Skeletal muscle satellite cell (primary cell): ENCODE data around the gene REN. TPM values are rescaled to one million over a fixed set of nuclear protein-coding genes. Genes with fewer than 3 reads are reported as not detected.

ENCODE experiments used
- H3K27me3 ChIP-seq: 2 replicates; pipeline ENCODE4 v1.7.0; 2013; ENCODE audit warnings: low read length; ENCODE audit not compliant: control insufficient read depth, insufficient read depth
- H3K36me3 ChIP-seq: 2 replicates; pipeline ENCODE4 v1.7.0; 2013; ENCODE audit warnings: mild to moderate bottlenecking, control low read depth, low read length; ENCODE audit not compliant: insufficient read depth
- H3K4me1 ChIP-seq: 2 replicates; pipeline ENCODE4 v1.7.0; 2013; ENCODE audit warnings: low read length; ENCODE audit not compliant: control insufficient read depth, insufficient read depth
- H3K4me2 ChIP-seq: 2 replicates; pipeline ENCODE4 v1.7.0; 2013; ENCODE audit warnings: mild to moderate bottlenecking, low read length
- H3K4me3 ChIP-seq: 2 replicates; pipeline ENCODE4 v1.7.0; 2013; ENCODE audit warnings: low read length
- H3K9ac ChIP-seq: 2 replicates; pipeline ENCODE4 v1.7.0; 2013; ENCODE audit warnings: mild to moderate bottlenecking, low read depth, low read length, moderate library complexity
- H3K9me3 ChIP-seq: replicated peaks from 2 replicates; pipeline ENCODE4 v1.7.0; 2013; ENCODE audit warnings: mild to moderate bottlenecking, control low read depth, low read length
- total RNA-seq: library from RNA; depleted of rRNA; stranded (reverse); fragments of >200 nt; gene quantifications from 2 replicates; pipeline ENCODE4 v1.2.3, GENCODE V29; 2012; rRNA removed

Gene REN
- total RNA-seq: not detected in 2 replicates

DNA sequence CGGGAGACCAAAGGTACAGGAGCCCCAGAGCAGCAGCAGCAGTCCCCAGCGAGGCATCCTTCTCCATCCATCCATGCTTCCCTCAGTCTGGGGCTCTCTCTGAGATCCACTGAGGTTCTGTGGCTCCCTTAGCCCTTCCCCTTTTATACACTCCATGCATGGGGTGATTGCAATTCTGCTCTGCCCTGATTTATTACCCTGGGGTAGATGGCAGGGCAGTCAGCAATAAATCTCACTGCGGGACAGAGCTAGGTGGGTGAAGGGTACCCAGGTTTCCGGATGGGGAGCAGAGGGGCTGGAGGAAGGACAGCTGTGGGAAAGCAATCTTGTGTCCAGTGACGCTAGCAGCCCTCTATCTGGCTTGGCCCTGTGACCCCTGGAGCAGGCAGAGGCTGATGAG, at the start of gene REN:
REN (minus strand) TSS at position 119 of the 400 bp plus-strand sequence; CDS start at position 75, 44 bp downstream.
- Histone ChIP-seq H3K27me3 (peaks cover 18% of the 10 kb centered on the region), H3K4me2 (no peak within 1 kb of the TSS), H3K4me1 (peaks cover under 1% of the 10 kb centered on the region), H3K4me3 (no peak within 1 kb of the TSS), H3K9ac (no peak within 1 kb of the TSS), H3K36me3 (no peaks in the 10 kb centered on the region), H3K9me3 (no peaks in the 10 kb centered on the region)

DNA sequence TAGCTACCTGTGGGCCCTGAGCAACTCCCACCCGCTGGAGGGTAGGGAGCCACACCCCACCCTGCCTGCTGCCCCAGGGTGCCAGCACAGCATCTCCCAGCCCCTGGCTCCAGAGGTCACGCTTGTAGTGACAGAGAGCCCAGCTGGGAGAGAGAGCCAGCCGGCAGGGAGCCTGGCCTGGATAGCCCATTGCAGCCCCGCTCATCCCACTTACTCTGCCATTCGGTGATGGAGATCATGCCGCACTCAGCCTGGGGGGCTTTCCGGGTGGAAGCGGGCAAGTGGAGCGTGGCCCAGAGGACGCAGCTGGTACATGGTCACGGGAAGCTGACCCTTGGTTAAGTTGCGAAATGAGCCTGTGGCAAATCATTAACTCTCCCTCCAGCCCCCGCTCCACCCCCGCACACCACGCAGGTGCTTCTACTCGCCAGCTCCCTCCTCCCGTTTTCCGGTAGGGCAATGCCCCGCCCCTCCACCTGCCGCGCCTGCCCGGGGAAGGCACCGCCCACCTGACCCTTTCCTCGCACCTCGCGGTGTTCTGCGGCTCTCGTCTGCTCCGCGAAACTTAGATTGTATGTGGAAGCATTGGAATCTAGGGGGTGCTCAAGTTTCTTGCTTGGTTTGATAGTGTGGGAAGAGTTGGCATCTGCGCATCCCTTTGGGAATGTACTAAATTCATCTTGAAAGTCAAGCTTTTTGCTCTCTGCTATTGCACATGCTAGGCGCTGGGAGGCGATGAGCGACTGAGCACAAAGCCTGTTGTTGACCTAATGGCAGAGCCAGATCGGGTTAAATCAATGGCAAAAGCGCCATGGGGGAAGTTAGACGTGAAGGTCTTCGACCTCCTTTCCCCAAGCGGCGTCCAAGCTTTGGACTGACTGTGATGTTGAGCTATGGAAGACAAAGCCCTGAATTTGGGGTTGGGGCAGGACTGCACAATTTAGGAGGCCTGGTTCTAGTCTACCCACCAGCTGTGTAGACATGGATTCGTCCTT, 47.8 kb upstream of the REN start, which contains the start of gene GOLT1A:
GOLT1A (minus strand) TSS at position 321 of the 995 bp plus-strand sequence; CDS start at position 239, 82 bp downstream.
- H3K9ac ChIP-seq: no peak within 1 kb of the TSS
- H3K4me3 ChIP-seq: no peak within 1 kb of the TSS
- no peaks in the 10 kb centered on the region for H3K9me3 ChIP-seq
- H3K27me3 ChIP-seq: peaks cover 35% of the 10 kb centered on the region
- H3K4me2 ChIP-seq: peak within 1 kb of the TSS; percentile 42
- peaks cover 5% of the 10 kb centered on the region for H3K4me1 ChIP-seq
- no peaks in the 10 kb centered on the region for H3K36me3 ChIP-seq

DNA sequence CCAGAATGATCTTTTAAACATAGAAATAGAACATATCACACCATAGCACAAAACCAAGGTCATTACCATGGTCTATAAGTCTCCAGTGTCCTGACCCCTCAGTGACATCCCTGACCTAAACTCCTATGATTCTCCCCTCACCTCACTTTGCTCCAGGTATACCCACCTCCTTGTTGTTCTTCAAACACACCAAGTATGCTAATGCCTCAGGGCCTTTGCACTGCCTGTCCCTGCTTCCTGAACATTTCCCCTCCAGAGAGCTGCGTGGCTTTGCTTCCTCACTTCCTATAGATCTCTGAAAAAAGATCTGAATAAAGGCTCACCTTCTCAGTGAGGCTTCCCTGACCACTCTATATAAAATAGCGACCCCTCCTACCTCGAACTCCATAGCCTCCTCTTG, 46.6 kb upstream of the REN start:
- H3K4me2 ChIP-seq: no peak overlapping the region
- H3K9ac ChIP-seq: no peak overlapping the region
- no peak overlapping the region for H3K4me3 ChIP-seq
- H3K9me3 ChIP-seq: no peaks in the 10 kb centered on the region
- peaks cover 5% of the 10 kb centered on the region for H3K4me1 ChIP-seq
- H3K36me3 ChIP-seq: no peaks in the 10 kb centered on the region
- H3K27me3 ChIP-seq: peaks cover 26% of the 10 kb centered on the region

DNA sequence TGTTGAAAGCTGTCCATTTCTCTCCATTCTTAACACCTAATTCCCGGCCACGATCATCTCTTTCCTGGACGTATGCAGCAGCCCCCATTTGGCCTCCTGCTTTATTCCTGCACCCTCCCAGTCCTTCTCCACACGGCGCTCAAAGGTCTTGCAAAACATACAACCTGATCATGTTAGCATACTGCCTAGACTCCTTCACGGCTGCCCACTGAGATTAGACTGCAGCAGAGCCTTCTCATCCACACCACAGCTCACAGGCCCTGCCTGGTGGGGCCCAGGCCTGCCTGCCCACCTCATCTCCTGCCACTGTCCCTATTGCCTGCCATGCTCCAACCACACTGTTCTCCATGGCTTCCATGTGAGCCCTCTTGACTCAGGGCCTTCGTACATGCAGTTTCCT, 44.9 kb upstream of the REN start:
- Histone ChIP-seq H3K27me3 (peaks cover 25% of the 10 kb centered on the region), H3K4me2 (no peak overlapping the region), H3K9ac (no peak overlapping the region), H3K4me1 (peaks cover 5% of the 10 kb centered on the region), H3K36me3 (no peaks in the 10 kb centered on the region), H3K9me3 (no peaks in the 10 kb centered on the region), H3K4me3 (no peak overlapping the region)

GRCh38 chr1:204207136-204207616, 41.0 kb upstream of the REN start:
- H3K4me1 ChIP-seq: no peaks in the 10 kb centered on the region
- H3K4me3 ChIP-seq: no peak overlapping the region
- no peak overlapping the region for H3K9ac ChIP-seq
- peaks cover 47% of the 10 kb centered on the region for H3K27me3 ChIP-seq
- H3K36me3 ChIP-seq: no peaks in the 10 kb centered on the region
- no peaks in the 10 kb centered on the region for H3K9me3 ChIP-seq
- no peak overlapping the region for H3K4me2 ChIP-seq

- Histone ChIP-seq H3K4me1 (no peaks in the 10 kb centered on the region), H3K4me2 (no peak overlapping the region), H3K36me3 (no peaks in the 10 kb centered on the region), H3K27me3 (peaks cover 41% of the 10 kb centered on the region), H3K9me3 (no peaks in the 10 kb centered on the region), H3K4me3 (no peak overlapping the region), H3K9ac (no peak overlapping the region)
Observed at GRCh38 chr1:204206121-204206520, 40.0 kb upstream of the REN start.

- Histone ChIP-seq H3K4me2 (no peak overlapping the region), H3K27me3 (peaks cover 38% of the 10 kb centered on the region), H3K36me3 (no peaks in the 10 kb centered on the region), H3K9ac (no peak overlapping the region), H3K4me3 (no peak overlapping the region), H3K9me3 (no peaks in the 10 kb centered on the region), H3K4me1 (no peaks in the 10 kb centered on the region)
Observed at GRCh38 chr1:204205486-204205885, 39.3 kb upstream of the REN start.

DNA sequence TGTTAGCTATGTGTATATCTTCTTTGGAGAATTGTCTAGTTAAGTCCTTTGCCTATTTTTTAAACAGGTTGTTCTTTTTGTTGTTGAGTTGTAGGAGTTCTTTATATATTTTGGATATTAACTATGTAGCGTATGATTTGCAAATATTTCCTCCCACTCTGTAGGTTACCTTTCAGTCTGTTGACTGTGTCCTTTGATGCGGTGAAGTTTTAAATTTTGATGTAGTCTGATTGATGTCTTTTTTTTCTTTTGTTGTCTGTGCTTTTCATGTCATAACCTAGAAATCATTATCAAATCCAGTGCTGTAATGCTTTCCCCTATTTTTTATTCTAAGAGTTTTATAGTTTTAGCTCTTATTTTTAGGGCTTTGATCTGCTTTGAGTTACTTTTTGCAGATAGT, 38.8 kb upstream of the REN start:
- no peak overlapping the region for H3K9ac ChIP-seq
- no peaks in the 10 kb centered on the region for H3K4me1 ChIP-seq
- H3K9me3 ChIP-seq: no peaks in the 10 kb centered on the region

DNA sequence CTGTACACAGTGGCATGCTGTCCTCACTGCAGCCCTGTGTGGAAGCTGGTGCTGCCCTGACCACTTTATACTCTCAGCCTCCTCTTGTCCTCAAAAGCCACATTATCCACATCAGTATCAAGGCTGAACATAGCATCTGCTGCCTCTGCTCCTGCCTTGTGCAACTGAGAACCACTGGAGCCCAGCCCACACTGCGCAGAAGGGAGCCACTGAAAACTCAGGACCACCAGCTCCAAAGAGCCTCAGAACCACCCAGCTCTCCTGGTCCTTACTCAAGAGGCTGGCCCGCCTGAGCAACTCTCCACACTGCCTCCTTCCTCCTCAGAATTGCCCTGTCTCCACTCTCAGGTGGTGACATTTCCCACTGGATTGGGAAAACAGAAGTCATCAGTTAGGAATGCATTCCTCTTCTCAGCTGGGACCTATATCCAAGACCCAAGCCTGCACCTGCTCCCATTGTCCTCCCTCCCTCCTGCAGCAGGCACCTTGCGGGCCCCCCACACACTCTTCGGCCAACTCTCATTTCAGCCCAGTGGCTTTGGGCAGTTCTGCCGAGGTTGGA, 37.1 kb upstream of the REN start:
- Histone ChIP-seq H3K4me3 (no peak overlapping the region), H3K4me1 (peaks cover 13% of the 10 kb centered on the region), H3K27me3 (peaks cover 34% of the 10 kb centered on the region), H3K4me2 (no peak overlapping the region), H3K36me3 (no peaks in the 10 kb centered on the region), H3K9me3 (no peaks in the 10 kb centered on the region), H3K9ac (no peak overlapping the region)

More for the DNA sequence above, 38.8 kb upstream of the REN start:
- Histone ChIP-seq H3K27me3 (peaks cover 35% of the 10 kb centered on the region), H3K36me3 (no peaks in the 10 kb centered on the region), H3K4me3 (no peak overlapping the region), H3K4me2 (no peak overlapping the region)

GRCh38 chr1:204202481-204202880, 36.3 kb upstream of the REN start:
- Histone ChIP-seq H3K4me3 (no peak overlapping the region), H3K4me2 (no peak overlapping the region), H3K27me3 (peaks cover 34% of the 10 kb centered on the region), H3K36me3 (no peaks in the 10 kb centered on the region), H3K9me3 (no peaks in the 10 kb centered on the region), H3K9ac (no peak overlapping the region), H3K4me1 (peaks cover 16% of the 10 kb centered on the region)

- Histone ChIP-seq H3K9ac (no peak overlapping the region), H3K4me1 (peaks cover 16% of the 10 kb centered on the region), H3K9me3 (no peaks in the 10 kb centered on the region), H3K4me2 (no peak overlapping the region), H3K36me3 (no peaks in the 10 kb centered on the region), H3K4me3 (no peak overlapping the region), H3K27me3 (peaks cover 34% of the 10 kb centered on the region)
Observed at GRCh38 chr1:204201348-204202040, 35.4 kb upstream of the REN start.
